HG03025 (cell line): ENCODE data around the gene BCL2L15.

ENCODE experiments used
- ATAC-seq: cut with Tn5 transposase; IDR thresholded peaks from one replicate; pipeline ENCODE4 v1.9.1; 2021; ENCODE audit warnings: mild to moderate bottlenecking, moderate library complexity; ENCODE audit not compliant: unreplicated experiment, low FRiP score

BCL2L15 gene

GRCh38 chr1:113887402-113888175, at the start of gene BCL2L15:
Gene BCL2L15 (minus strand): TSS chr1:113887581. CDS start chr1:113887375, 206 bp downstream.
- no peak for ATAC-seq

- no peak for ATAC-seq
Measured at GRCh38 chr1:113937146-113937545, 49.8 kb upstream of the BCL2L15 start.

- no peak for ATAC-seq
Measured at GRCh38 chr1:113935970-113936369, 48.6 kb upstream of the BCL2L15 start.

GRCh38 chr1:113935176-113935575, 47.8 kb upstream of the BCL2L15 start:
- ATAC-seq: no peak

- no peak for ATAC-seq
Measured at GRCh38 chr1:113934511-113935055, 47.2 kb upstream of the BCL2L15 start.

- ATAC-seq: no peak
Measured at GRCh38 chr1:113934006-113934405, 46.6 kb upstream of the BCL2L15 start.

GRCh38 chr1:113931451-113931851, 44.1 kb upstream of the BCL2L15 start:
- no peak for ATAC-seq

- ATAC-seq: peak; percentile 10
Measured at GRCh38 chr1:113930499-113931161, 43.2 kb upstream of the BCL2L15 start.

GRCh38 chr1:113929750-113930498, 42.5 kb upstream of the BCL2L15 start:
- peak; percentile 47 for ATAC-seq

GRCh38 chr1:113928941-113929749, 41.8 kb upstream of the BCL2L15 start, which contains the start of gene HIPK1:
Gene HIPK1 (plus strand): TSS chr1:113929324.
- peak; percentile 71 for ATAC-seq

- no peak for ATAC-seq
Measured at GRCh38 chr1:113928187-113928930, 41.0 kb upstream of the BCL2L15 start.

GRCh38 chr1:113924473-113924872, 37.1 kb upstream of the BCL2L15 start:
- ATAC-seq: no peak

GRCh38 chr1:113922957-113923356, 35.6 kb upstream of the BCL2L15 start:
- ATAC-seq: no peak

GRCh38 chr1:113918243-113918642, 30.9 kb upstream of the BCL2L15 start:
- no peak for ATAC-seq

GRCh38 chr1:113917400-113918082, 30.2 kb upstream of the BCL2L15 start:
- no peak for ATAC-seq

- no peak for ATAC-seq
Measured at GRCh38 chr1:113916974-113917373, 29.6 kb upstream of the BCL2L15 start.

- no peak for ATAC-seq
Measured at GRCh38 chr1:113913887-113914664, 26.7 kb upstream of the BCL2L15 start.

- ATAC-seq: no peak
Measured at GRCh38 chr1:113913312-113913668, 25.9 kb upstream of the BCL2L15 start.
